KG1 (cell line): ENCODE results near the gene NUDT1.

Source experiments
- DNase-seq: peaks from one replicate; lab custom pipeline; 2025; lab: John Stamatoyannopoulos, UW

The NUDT1 gene

GRCh38 chr7:2269991-2270460 is 28.0 kb downstream of the NUDT1 start:
- no peak for DNase-seq

- no peak for DNase-seq
Measured at GRCh38 chr7:2270495-2270894, 28.5 kb downstream of the NUDT1 start.

DNA sequence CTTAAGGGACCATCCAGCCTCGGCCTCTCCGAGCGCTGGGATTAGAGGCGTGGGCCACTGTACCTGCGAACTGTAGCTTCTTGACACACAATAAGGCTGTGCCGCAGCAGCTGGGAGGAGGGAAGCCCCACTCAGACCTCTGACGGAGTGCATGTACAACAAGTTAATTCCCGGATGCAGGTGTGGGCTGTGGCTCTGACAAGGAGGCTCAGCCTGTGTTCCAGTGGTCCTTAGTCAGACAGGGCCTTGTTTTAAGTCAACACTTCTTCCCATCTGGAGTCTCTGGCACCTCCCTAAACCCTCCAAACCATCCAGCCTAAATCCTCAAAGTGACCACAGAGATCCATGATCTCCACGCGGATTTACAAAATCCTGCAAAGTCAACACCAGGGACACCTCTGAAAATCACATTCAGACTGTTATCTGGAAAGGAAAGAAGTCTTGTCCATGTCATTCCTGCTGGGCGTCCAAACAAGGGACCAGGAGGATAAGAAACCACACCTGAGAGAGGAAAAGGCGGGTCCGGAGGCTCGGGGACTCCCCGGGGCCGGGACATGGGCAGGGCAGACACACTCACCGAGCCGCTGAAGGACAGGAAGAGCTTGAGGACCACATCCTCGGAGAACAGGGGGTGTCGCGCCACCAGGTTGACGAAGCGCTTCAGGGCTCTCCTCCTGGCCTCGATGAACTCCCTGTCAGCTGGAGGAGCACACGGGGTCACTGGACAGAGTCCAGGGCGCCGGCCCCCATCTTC is 29.4 kb downstream of the NUDT1 start:
- DNase-seq, result no peak

DNA sequence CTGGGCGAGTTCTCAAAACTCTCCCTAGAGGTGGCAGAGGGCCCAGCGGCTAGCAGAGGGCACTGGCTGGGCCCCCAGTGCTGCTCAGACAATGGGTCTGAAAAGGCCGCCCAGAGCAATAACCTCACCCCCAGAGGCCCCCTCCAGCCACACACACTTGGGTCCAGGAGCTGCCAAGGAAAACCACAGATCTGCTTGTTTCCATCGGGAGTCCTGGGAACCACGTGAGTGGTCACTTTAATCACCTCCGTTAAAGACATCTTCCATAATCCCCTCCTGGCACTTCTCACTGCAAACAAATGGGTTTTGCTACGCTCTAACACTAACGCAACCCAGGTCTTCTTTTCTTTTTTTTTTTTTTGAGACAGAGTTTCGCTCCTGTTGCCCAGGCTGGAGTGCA is 30.0 kb downstream of the NUDT1 start:
- DNase-seq, result no peak

- DNase-seq, result no peak
Measured at GRCh38 chr7:2273866-2274265, 31.8 kb downstream of the NUDT1 start.

GRCh38 chr7:2274666-2275065 is 32.6 kb downstream of the NUDT1 start:
- DNase-seq, result no peak

- DNase-seq, result no peak
Measured at GRCh38 chr7:2275101-2275500, 33.1 kb downstream of the NUDT1 start.

GRCh38 chr7:2276107-2276506 is 34.1 kb downstream of the NUDT1 start:
- DNase-seq, result no peak

- no peak for DNase-seq
Measured at GRCh38 chr7:2278026-2278425, 36.0 kb downstream of the NUDT1 start.

- no peak for DNase-seq
Measured at GRCh38 chr7:2279896-2280295, 37.9 kb downstream of the NUDT1 start.

DNA sequence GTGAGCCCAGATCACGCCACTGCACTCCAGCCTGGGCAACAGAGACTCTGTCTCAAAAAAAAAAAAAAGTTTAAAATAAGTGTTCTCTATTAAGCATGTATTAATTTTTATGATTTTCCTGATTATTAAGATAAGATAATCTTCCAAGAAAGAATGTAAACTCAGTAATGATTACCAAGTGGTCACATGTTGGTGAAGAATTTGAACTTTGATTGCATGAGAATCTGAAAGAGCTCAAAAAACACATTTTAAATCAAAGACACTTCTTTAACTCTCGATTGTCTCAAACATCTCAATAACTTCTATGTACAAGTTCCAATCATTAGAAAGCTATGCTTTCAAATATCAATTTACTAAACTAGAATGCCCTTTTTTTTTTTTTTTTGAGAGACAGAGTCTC is 38.4 kb downstream of the NUDT1 start:
- no peak for DNase-seq

DNA sequence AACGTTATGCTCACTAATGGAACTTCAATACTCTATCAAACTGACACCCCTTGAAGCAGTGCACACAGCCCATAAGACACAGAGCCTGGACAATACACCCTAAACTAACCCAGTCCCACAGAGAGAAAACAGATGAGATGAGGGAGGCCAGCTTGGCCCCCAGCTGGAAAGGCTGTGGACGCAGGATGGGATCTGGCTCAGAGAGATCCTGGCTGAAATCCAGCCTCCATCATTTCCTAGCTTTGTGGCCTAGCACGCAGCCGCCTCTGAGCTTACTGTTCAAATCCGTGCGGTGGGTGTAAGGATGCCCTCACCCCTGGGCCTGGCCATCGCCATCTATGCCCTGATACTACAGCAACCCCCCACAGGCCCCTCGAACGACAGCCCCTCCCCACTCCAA is 39.5 kb downstream of the NUDT1 start:
- no peak for DNase-seq

DNA sequence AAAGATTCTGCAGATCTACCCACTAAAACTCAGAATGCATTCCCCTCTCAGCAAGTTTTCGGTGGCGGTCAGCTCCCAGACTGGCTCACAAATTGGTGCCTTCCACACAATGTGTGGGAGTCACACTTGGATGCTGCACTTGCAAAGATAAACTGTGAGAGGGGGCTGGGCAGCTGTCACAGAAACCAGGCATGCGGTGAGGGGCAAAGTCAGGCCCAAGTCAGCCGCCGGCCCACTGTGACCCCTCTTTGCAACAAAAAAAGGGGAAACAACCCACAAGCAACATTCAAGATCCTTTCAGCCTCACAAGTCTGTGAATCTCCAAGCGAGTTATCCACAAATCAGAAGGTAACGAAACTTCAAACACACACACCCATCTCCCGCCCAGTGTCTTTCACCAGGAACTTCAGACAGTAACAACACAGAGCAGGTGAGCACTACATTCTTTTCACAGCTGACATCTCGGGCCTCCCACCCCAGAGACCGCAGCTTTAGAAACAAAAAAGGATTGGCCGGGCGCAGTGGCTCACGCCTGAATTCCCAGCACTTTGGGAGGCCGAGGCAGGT is 40.2 kb downstream of the NUDT1 start:
- DNase-seq, result no peak

GRCh38 chr7:2283074-2283473 is 41.0 kb downstream of the NUDT1 start:
- no peak for DNase-seq

- no peak for DNase-seq
Measured at GRCh38 chr7:2287745-2288144, 45.7 kb downstream of the NUDT1 start.

GRCh38 chr7:2288503-2288902 is 46.5 kb downstream of the NUDT1 start:
- no peak for DNase-seq

DNA sequence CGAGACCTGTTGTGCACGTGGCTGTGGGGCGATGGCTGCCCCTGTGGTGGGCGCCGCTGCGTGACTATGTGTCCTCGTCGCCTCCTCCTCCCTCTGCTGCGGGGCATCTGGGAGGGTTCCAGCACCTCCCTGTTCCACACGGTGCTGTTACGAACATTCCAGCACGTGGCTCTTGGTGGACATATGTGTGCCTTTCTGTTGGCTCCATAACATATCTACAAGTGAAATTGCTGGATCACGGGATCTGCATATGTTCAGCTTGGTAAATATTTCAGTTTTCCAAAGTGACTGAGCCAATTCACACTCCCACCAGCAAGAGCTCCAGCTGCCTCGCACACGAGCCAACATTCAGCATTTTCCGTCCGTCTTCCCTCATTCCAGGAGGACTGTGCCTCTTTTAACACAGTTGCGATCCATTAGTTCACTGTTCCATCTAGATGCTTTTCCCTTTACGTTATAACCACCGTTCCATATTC is 47.1 kb downstream of the NUDT1 start:
- DNase-seq, result no peak

- DNase-seq, result no peak
Measured at GRCh38 chr7:2289621-2290020, 47.6 kb downstream of the NUDT1 start.

DNA sequence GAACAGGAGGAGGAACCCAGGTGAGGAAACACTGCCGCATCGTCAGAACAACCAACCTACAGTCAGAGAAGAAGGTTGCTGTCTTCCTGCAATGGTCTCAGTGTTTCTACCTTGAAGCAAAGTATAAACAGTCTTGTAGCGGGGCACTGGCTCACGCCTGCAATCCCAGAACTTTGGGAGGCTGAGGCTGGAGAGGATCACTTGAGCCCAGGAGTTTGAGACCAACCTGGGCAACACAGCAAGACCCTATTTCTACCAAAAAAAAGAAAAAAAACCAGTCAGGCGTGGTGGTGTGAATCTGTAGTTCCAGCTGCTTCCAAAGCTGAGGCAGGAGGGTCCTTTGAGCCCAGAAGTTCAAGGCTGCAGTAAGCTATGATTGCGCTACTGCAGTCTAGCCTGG is 48.9 kb downstream of the NUDT1 start:
- no peak for DNase-seq

DNA sequence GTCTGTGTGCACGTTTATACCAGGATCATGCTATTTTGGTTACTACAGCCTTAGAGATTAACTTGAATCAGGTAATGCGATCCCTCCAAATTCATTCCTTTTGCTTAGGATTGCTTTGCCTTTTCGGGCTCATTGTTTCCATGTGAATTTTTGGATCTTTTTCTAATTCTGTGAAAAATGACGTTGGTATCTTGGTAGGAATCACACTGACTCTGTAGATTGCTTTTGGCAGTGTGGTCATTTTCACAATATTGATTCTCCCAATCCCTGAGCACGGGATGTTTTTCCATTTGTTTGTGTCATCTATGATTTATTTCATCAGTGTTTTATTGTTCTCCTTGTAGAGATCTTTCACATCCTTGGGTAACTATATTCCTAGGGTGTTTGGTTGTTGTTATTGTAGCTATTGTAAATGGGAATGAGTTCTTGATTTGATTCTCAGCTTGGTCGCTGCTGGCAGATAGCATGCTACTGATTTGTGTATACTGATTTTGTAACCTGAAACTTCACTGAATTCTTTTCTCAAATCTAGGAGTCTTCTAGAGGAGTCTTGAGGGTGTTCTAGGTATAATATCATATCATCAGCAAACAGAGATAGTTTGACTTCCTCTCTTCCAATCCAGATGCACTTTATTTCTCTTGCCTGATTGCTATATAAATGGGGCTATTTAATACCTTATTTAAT is 54.1 kb downstream of the NUDT1 start:
- DNase-seq, result no peak

DNA sequence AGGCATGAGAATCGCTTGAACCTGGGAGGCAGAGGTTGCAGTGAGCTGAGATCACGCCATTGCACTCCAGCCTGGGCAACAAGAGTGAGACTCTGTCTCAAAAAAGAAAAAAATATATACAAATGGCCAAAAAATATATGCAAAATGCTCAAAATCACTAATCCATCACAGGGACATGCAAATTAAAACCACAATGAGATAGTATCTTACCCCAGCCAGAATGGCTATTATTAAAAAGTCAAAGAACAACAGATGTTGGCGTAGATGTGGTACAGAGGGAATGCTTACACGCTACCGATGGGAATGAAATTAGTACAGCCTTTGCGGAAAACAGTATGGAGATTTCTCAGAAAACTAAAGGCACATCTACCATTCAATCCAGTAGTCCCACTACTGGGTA is 54.8 kb downstream of the NUDT1 start:
- no peak for DNase-seq

DNA sequence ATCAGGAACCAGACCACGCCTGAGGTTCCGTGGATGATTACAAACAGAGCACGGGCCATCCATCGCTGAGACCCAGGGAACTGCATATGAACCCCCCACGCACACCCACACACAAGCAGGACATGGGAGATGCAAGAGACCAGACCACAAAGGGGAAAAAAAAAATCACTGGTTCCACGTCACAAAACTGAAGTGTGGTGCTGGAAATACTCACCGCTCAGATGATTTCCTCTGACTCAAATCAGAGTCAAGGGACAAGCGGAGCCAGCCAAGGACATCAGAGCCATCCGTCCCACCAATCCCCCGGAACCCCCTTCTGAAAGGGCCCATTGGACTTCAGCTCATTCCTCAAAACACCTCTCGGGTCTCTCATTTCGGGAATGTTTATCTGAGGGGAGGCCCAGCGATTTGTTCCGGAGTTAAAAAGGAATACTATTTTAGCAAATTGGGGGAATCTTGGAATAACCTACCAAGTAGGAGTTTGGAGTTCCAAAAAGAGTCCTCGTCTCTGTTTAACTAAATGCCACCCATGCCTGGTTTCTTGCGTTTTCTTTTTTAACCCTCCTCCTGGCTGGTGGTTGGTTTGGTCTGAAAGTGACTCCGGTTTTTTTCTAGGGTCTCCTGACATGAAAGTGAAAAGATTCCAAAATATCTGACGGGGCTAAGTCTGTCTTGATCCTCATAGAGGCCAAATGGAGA is 57.3 kb downstream of the NUDT1 start:
- no peak for DNase-seq
